HG03103 (cell line): ENCODE measurements around the gene RNF39.
"Not testable (repeated sequence)": the region's sequence is repeated elsewhere in the genome, so short reads cannot be mapped to it uniquely, and the experiment has no call there.

ENCODE experiments used
- ATAC-seq: cut with Tn5 transposase; IDR thresholded peaks from one replicate; pipeline ENCODE4 v1.9.1; 2021; ENCODE audit warnings: low read depth; ENCODE audit not compliant: unreplicated experiment

Gene RNF39

GRCh38 chr6:30062471-30063178 lies 12.9 kb downstream of the RNF39 start:
- no peak for ATAC-seq

- ATAC-seq, result peak; percentile 9
These were observed 13.6 kb downstream of the RNF39 start for GRCh38 chr6:30061858-30062458.

DNA sequence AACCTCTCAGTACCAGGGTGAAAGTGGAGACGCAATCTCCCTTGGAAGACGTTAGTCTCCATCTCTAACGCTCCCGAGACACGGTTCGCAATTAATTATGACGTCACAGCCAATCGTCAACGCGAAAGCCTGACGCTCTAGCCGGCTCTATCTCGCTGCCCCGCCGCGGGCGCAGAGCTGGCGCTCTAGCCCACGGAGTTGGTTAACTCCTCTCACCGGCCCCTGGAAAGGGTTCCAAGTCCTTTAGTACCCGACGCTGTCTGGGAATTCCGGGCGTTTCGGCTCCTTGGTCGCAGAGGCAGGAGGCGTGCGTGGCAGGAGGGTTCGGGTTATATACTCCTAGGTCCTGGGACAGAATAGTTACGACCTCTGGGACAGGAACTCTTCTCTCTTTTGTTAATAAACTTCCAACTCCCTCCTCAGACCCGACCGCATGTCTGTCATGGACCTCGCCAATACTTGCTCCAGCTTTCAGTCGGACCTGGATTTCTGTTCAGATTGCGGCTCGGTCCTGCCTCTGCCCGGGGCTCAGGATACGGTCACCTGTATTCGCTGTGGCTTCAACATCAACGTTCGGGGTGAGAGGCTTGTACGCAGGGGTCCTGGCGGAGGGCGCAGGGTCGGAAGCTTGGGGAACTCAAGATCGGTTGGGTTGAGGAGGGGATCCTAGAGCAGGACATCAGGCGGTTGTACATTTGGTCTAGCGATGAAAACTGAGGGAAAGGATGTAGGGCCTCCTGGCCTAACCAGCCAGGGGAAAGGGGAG lies 14.3 kb downstream of the RNF39 start, which contains the start of gene POLR1H:
TSS of gene POLR1H (plus strand) at position 174 of the 766 bp plus-strand sequence. CDS start at position 434, 260 bp downstream.
- peak; percentile 85 for ATAC-seq

DNA sequence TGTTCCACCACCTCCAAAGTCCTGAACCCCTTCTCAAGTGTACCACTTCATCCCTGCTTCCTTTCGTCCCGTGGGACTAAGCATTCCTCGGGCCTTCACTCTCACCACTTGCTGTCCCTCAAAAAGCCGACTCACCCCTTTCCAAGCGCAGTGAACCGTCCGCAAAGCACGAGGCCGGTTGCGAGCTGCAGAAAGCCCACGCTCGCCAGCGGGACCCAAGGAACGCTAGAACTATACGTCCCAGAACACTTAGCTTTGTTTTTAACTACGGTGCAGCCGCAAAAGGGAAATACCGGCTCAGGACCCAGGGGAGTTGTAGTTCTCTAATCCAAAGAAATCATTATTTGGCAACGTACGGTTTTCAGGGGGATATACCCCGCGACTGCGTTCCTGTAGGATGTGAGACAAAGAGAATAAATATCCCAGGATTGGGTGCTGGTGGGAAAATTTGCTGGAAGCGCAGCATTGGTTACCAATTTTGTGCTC lies 14.9 kb downstream of the RNF39 start:
- no peak for ATAC-seq

DNA sequence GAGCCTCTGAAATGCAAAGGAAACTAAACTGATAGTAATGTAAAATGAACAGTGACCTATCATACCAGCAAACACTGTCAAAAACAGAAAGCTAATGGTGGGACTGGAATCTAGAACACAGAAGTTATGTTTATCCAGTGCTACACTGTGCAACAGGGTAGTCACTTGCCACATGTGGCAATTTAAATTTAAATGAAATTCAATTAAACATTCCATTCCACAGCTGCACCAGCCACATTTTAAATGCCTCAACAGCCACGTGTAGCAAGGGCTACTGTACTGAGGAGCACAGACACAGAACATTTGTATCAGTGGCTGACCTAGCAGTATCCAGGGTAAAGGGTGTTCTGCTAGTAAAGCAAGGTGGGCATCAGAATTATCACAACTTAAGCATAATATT lies 20.1 kb downstream of the RNF39 start:
- no peak for ATAC-seq

- ATAC-seq, result no peak
These were observed 21.9 kb downstream of the RNF39 start for GRCh38 chr6:30053682-30054081.

GRCh38 chr6:30047220-30047619 lies 28.3 kb downstream of the RNF39 start:
- ATAC-seq, result no peak

DNA sequence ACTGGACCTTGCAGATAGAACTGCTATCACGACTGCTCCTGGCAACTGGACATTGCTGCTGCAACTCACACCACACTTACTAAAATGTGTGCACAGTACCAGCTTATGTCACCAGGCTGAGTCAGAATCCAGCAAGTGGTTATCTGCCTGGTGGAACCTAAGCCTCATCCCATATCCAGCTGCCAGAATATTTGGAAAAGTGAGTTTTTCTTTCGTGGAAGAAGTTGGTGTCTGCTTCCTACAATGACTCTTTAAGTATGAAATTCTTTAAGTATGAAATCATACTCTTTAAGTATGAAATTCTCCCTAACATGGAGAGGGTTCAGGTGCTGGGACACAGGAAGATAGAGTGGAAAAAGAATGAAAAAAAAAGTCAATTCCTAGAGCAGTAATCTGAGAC lies 30.9 kb downstream of the RNF39 start:
- no peak for ATAC-seq

- ATAC-seq, result no peak
These were observed 31.8 kb downstream of the RNF39 start for GRCh38 chr6:30043744-30044143.

- ATAC-seq, result no peak
These were observed 32.7 kb downstream of the RNF39 start for GRCh38 chr6:30042914-30043313.

GRCh38 chr6:30042476-30042875 lies 33.1 kb downstream of the RNF39 start:
- no peak for ATAC-seq

DNA sequence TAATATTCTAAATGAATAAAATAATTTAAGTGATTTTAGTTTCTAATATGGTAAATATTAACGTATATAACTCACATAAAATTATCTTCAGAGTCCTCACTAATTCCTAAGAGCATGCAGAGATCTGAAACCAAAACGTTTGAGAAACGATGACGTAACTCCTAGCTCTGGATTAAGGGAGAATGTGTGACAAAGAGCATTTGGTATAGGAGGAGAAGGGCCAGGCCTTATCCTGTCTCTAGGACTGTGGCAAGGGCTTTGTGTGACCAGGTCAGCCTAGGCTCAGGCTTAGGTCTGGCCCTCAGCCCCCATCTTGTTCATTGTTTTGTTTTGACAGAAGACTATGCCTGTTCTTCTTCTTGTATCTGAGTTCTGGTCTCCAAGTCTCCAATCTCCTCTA lies 33.7 kb downstream of the RNF39 start:
- ATAC-seq, result no peak

DNA sequence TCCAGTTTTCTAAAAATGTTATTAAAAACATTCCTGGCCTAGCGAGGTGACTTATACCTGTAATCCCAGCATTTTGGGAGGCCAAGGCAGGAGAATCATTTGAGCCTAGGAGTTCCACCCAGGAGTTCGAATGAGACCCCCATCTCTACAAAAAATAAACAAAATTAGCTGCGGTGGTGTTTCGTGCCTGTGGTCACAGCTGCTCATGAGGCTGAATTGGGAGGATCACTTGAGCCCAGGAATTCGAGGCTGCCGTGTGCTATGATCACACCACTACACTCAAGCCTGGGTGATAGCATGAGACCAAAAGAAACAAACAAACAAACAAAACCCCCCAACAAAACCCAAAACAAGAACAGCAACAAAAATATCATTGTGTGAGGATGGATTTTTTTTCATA lies 34.3 kb downstream of the RNF39 start:
- no peak for ATAC-seq

DNA sequence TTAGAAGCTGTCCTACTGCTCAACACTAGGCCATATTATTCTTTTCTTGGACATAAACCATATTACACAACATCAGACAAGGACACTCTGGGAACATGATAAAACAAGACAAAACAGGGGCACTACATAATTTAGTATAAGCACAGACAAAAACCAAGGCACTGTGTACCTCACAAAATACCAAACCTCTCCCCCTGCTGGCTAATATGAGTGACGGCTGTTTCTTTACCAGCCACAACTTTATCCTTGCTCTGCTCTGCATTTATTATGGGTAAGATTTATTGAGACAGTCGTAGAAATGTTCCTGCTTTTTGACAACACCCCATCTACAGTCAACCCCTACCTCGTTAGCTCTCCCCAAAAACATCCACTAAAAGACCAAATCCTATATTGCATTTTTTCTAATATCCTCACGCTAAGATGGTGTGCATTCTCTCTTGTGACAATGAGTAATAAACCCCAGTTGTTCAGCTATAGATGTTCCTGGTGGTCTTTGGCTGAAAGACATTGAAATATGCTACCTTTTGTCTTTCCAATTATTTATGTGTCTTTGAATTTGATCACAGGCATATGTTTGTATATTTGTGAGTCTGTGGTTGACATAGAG lies 38.3 kb downstream of the RNF39 start:
- ATAC-seq, result no peak

DNA sequence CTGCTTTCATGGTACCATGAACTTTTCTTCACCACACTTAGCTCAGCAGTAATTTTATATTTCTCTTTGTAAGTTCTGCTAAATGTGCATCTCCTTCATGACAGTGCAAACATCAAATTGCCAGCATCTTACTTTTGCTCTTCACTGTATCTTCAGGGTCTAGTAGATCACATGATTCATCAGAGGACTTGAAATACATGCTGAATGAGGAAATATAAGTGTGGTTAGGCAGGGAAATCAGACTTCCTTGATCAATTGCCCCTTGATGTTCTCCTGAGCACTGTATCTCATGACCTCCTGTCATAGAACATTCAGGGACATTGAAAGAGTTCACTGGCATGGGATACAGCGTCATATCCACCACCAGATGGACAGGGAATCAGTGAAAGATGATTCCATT lies 39.8 kb downstream of the RNF39 start:
- ATAC-seq, result no peak

- ATAC-seq, result not testable (repeated sequence)
These were observed 42.1 kb downstream of the RNF39 start for GRCh38 chr6:30033440-30033839.

- ATAC-seq, result no peak
These were observed 44.2 kb downstream of the RNF39 start for GRCh38 chr6:30031381-30031780.

DNA sequence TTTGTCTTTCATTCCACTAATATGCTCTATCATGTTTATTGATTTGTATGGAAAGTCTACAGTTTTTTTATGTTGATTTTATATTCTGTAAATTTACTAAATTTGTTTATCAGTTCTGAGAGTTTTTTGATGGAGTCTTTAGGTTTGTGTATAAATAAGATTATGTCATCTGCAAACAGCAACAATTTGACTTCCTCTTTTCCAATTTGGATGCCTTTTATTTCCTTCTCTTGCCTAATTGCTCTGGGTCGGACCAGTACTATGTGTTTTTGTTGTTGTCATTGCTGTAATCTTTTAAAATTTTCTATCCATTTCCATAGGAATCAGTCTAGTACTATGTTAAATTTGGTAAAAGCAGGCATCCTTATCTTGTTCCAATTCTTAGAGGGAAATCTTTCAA lies 46.0 kb downstream of the RNF39 start:
- no peak for ATAC-seq

GRCh38 chr6:30025186-30025585 lies 50.4 kb downstream of the RNF39 start:
- no peak for ATAC-seq

- not testable (repeated sequence) for ATAC-seq
These were observed 52.9 kb downstream of the RNF39 start for GRCh38 chr6:30022712-30023111.

GRCh38 chr6:30022189-30022588 lies 53.4 kb downstream of the RNF39 start:
- ATAC-seq, result no peak
